GM18519 (cell line): ENCODE results near the gene BANP.

ENCODE experiments used
- ATAC-seq: cut with Tn5 transposase; IDR thresholded peaks from one replicate; pipeline ENCODE4 v1.9.1; 2021; ENCODE audit warnings: mild to moderate bottlenecking, moderate library complexity; ENCODE audit not compliant: unreplicated experiment, low FRiP score

Gene BANP

GRCh38 chr16:88062341-88063210 is 111.3 kb downstream of the BANP start:
- no peak for ATAC-seq

- no peak for ATAC-seq
Measured at GRCh38 chr16:88063211-88063773, 112.1 kb downstream of the BANP start.

- no peak for ATAC-seq
Measured at GRCh38 chr16:88064011-88064888, 113.0 kb downstream of the BANP start.

- no peak for ATAC-seq
Measured at GRCh38 chr16:88064889-88065746, 113.9 kb downstream of the BANP start.

GRCh38 chr16:88065747-88066142 is 114.5 kb downstream of the BANP start:
- no peak for ATAC-seq

- no peak for ATAC-seq
Measured at GRCh38 chr16:88066234-88066633, 115.0 kb downstream of the BANP start.

- no peak for ATAC-seq
Measured at GRCh38 chr16:88066680-88067529, 115.7 kb downstream of the BANP start.

GRCh38 chr16:88067530-88068411 is 116.5 kb downstream of the BANP start:
- ATAC-seq = no peak

GRCh38 chr16:88068476-88069396 is 117.5 kb downstream of the BANP start:
- no peak for ATAC-seq

- peak; percentile 80 for ATAC-seq
Measured at GRCh38 chr16:88069397-88070168, 118.3 kb downstream of the BANP start.

GRCh38 chr16:88070341-88070740 is 119.1 kb downstream of the BANP start:
- no peak for ATAC-seq

GRCh38 chr16:88070989-88071625 is 119.9 kb downstream of the BANP start:
- ATAC-seq = no peak

GRCh38 chr16:88071908-88072307 is 120.7 kb downstream of the BANP start:
- ATAC-seq = no peak

GRCh38 chr16:88072571-88073001 is 121.4 kb downstream of the BANP start:
- no peak for ATAC-seq

GRCh38 chr16:88073201-88073721 is 122.0 kb downstream of the BANP start:
- ATAC-seq = no peak

GRCh38 chr16:88074041-88074440 is 122.8 kb downstream of the BANP start:
- ATAC-seq = no peak
